Motor neuron (in vitro differentiated cells): ENCODE measurements around the gene NHERF2. TPM values are rescaled to one million over a fixed set of nuclear protein-coding genes. Genes with fewer than 3 reads are reported as not detected.

Source experiments
- ATAC-seq, 8 experiments: fragments of 200-7000 bp; cut with Tn5 transposase; replicated peaks in 6 of 8; 2 replicates each; pipeline ENCODE4 v1.8.0; 2021; ENCODE audit warnings: mild to moderate bottlenecking in 8 of 8, moderate library complexity in 8 of 8
- H3K27ac ChIP-seq, 2 donors: fragments of 250-450 bp; sonication (Bioruptor Pico); 2 replicates each; pipeline ENCODE4 v1.9.0; 2021; ENCODE audit warnings: antibody characterized with exemption in 2 of 2, mild to moderate bottlenecking in 2 of 2, moderate library complexity in 1 of 2
- H3K4me1 ChIP-seq, 2 donors: fragments of 250-450 bp; sonication (Bioruptor Pico); replicated peaks in 1 of 2; 2 replicates each; pipeline ENCODE4 v1.6.1; 2021; ENCODE audit warnings: antibody characterized with exemption in 2 of 2, mild to moderate bottlenecking in 2 of 2, moderate library complexity in 1 of 2
- H3K4me3 ChIP-seq, 5 donors: fragments of 250-450 bp; sonication (Bioruptor Pico); 2 replicates each; pipeline ENCODE4 v1.9.0; 2021; ENCODE audit warnings: antibody characterized with exemption in 5 of 5, mild to moderate bottlenecking in 5 of 5, moderate library complexity in 4 of 5
- WGBS, 10 experiments: fragments of 450-650 bp; shearing (Covaris generic); methylation state at CpG; one replicate each; pipeline ENCODE4 v1.0.0; 2022; 5-methylcytosine and 5-hydroxymethylcytosine counted together
- in situ Hi-C, 9 experiments: fragments of 400-800 bp; cut with MboI; loops; one replicate each; pipeline ENCODE4 v1.15.0; 2021; ENCODE audit warnings: low sequenced_read_pairs in 9 of 9, low pct_unique_long_range_greater_than_20kb in 2 of 9; ENCODE audit not compliant: unreplicated experiment in 9 of 9
- total RNA-seq, 8 experiments: library from RNA; unstranded; fragments of 300-600 nt; gene quantifications; 2 replicates each; pipeline versions ENCODE4 v1.2.3 to v1.2.4, GENCODE V29; 2022

NHERF2 gene
- total RNA-seq, 8 experiments from 2014 or later, result 1.2 to 27.4 (median 7.8) TPM

DNA sequence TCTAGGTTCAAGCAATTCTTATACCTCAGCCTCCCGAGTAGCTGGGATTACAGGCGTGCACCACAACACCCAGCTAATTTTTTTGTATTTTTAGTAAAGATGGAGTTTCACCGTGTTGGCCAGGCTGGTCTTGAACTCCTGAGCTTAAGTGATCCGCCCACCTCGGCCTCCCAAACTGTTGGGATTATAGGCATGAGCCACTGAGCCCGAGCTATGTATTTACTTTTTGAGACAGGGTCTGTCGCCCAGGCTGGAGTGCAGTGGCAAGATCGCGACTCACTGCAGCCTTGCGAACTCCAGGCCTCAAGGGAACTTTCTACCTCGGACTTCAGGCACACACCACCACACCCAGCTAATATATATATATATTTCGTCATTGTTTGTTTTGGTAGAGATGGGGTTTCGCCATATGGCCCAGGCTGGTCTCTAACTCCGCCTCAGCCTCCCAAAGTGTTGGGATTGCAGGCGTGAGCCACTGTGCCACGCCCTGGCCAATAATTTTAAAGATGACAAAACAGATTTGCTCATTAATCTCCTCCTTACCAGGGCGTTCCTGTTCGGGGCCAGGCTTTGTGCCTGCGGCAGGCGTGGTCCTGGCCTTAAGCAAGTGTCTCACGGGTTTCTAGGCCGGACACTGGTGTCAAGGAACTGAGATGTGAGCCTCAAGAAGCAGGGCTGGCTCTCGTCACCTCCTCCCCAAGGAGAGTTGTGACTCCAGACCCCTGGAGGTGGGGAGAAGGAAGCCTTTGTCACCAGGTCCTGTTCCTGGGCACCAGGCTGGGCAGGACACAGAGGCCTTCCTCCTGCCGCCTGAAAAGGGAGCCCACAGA lies 11.4 kb upstream of the NHERF2 start:
- peak in 3 of 8 experiments; percentile 90 to 96 (median 93) for ATAC-seq
- in situ Hi-C loops, result loop anchor here in 3 of 9 experiments (25.0 kb wide), 1 partner anchor 122 kb away; the partner anchor contains the start of genes PKD1 (in 3 of the 3) and RAB26 (in 3 of the 3)
- peaks cover 5 to 15% of the 10 kb centered on the region in 2 donors for H3K4me1 ChIP-seq
- 11 to 100% (median 84%) methylated on average over 2 to 16 of the region's 24 CpGs; no CpG with 5 or more reads in 1 of the 10 experiments for WGBS, 10 experiments
- no peak overlapping the region for H3K4me3 ChIP-seq
- H3K27ac ChIP-seq, result no peak overlapping the region

GRCh38 chr16:2015947-2016208 lies 10.8 kb upstream of the NHERF2 start:
- H3K4me1 ChIP-seq, result peaks cover 0 to 15% of the 10 kb centered on the region in 2 donors
- no peak overlapping the region for H3K27ac ChIP-seq
- 40 to 100% (median 86%) methylated on average over 1 to 6 of the region's 7 CpGs; no CpG with 5 or more reads in 4 of the 10 experiments for WGBS, 10 experiments
- in situ Hi-C loops, result loop anchor here in 3 of 9 experiments (25.0 kb wide), 1 partner anchor 121 kb away; the partner anchor contains the start of genes PKD1 (in 3 of the 3) and RAB26 (in 3 of the 3)
- no peak overlapping the region for H3K4me3 ChIP-seq
- ATAC-seq, result peak in 1 of 8 experiments; percentile 4

DNA sequence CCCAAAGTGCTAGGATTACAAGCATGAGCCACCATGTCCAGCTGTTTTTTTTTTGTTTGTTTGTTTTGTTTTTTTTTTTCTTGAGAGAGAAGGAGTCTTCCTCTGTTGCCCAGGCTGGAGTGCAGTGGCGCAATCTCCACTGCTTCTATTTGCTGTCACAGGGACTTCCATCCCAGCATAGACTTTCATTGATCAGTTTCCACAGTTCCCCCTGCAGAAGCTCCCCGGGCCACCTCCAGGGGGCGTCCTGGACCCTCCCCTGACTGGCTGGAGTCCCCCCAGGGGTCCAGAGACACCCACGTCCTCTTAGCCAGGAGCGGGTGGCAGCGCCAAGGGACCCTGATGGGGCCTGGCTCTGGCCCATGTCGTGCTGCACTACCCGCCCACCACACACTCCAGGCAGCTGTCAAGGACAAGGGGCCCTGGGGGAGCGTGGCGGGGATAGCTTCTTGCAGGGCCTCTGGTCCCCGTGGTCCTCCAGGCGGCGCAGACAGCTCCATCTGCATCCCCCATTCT lies 10.2 kb upstream of the NHERF2 start:
- WGBS, 10 experiments, result 0 to 100% (median 22%) methylated on average over 1 to 7 of the region's 13 CpGs; no CpG with 5 or more reads in 4 of the 10 experiments
- peaks cover 0 to 17% of the 10 kb centered on the region in 2 donors for H3K4me1 ChIP-seq
- peak in 4 of 8 experiments; percentile 8 to 17 (median 10) for ATAC-seq
- no peak overlapping the region for H3K4me3 ChIP-seq
- in situ Hi-C loops, result loop anchor here in 3 of 9 experiments (25.0 kb wide), 1 partner anchor 121 kb away; the partner anchor contains the start of genes PKD1 (in 3 of the 3) and RAB26 (in 3 of the 3)
- no peak overlapping the region for H3K27ac ChIP-seq

DNA sequence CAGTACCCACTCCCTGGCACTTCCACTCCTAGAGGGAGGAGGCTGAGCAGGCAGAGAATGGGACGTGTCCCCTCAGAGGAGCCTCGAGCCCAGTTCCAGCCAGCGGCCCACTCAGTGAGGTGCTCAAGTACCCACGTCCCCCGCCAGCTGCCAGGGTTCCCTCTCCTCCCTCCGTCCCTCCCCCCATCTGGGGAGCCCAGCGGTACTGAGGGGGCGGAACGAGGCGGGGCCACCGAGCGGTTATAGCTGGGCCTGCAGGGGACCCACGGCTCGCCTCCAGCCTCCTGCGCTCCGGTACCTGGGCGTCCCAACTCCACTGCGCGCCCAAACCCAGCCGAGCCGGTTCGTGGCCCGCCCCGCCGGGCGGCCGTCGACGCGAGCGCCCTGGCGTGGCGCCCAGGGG lies 7.2 kb upstream of the NHERF2 start, which contains the start of gene NPW:
TSS of gene NPW (plus strand) at position 268 of the 403 bp plus-strand sequence.
- in situ Hi-C loops, result loop anchor here in 3 of 9 experiments (25.0 kb wide), 1 partner anchor 118 kb away; the partner anchor contains the start of genes PKD1 (in 3 of the 3) and RAB26 (in 3 of the 3)

DNA sequence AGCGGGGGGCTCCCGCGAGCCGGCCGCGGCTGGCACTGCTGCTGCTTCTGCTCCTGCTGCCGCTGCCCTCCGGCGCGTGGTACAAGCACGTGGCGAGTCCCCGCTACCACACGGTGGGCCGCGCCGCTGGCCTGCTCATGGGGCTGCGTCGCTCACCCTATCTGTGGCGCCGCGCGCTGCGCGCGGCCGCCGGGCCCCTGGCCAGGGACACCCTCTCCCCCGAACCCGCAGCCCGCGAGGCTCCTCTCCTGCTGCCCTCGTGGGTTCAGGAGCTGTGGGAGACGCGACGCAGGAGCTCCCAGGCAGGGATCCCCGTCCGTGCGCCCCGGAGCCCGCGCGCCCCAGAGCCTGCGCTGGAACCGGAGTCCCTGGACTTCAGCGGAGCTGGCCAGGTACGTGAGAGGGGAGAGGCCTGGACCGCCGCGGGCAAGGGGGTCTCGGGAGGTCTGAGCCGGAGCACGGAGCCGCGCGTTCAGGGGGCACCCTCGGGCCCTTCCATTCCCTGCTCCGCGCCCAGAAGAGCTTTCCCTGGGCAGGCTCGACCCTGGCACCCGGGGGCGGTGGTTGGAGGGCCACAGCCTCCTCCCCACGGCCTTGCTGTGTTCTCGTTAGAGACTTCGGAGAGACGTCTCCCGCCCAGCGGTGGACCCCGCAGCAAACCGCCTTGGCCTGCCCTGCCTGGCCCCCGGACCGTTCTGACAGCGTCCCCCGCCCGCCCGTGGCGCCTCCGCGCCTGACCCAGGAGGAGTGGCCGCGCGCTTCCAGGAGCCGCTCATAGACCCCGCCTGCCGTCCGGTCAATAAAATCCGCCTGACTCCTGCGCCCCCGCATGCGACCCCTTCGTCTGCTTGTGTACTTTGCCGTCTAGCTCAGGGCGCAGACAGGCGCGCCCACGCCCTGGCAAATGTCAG lies 6.5 kb upstream of the NHERF2 start:
- in situ Hi-C loops, result loop anchor here in 5 of 9 experiments (10.0 to 25.0 kb wide), 2 partner anchors 117 to 125 kb away; partner anchors contain the start of genes RAB26 (in 5 of the 5) and PKD1 (in 3 of the 5)
- peak in 5 of 8 experiments; percentile 12 to 25 (median 21) for ATAC-seq
- no peak overlapping the region for H3K27ac ChIP-seq
- H3K4me3 ChIP-seq, result peak overlapping the region in 2 of 5 donors; percentile 10 to 19
- peaks cover 5 to 29% of the 10 kb centered on the region in 2 donors for H3K4me1 ChIP-seq
- WGBS, 10 experiments, result 0 to 3% (median 0%) methylated on average over 2 to 9 of the region's 96 CpGs; no CpG with 5 or more reads in 7 of the 10 experiments

More for the DNA sequence above, 7.2 kb upstream of the NHERF2 start, which contains the start of gene NPW:
- peaks cover 5 to 29% of the 10 kb centered on the region in 2 donors for H3K4me1 ChIP-seq
- peak in 5 of 8 experiments; percentile 1 to 24 (median 20) for ATAC-seq
- H3K27ac ChIP-seq, result no peak within 1 kb of the TSS
- WGBS, 10 experiments, result 5% methylated on average over 12 of the region's 33 CpGs; no CpG with 5 or more reads in 9 of the 10 experiments
- H3K4me3 ChIP-seq, result peak within 1 kb of the TSS in 2 of 5 donors; percentile 10 to 19

DNA sequence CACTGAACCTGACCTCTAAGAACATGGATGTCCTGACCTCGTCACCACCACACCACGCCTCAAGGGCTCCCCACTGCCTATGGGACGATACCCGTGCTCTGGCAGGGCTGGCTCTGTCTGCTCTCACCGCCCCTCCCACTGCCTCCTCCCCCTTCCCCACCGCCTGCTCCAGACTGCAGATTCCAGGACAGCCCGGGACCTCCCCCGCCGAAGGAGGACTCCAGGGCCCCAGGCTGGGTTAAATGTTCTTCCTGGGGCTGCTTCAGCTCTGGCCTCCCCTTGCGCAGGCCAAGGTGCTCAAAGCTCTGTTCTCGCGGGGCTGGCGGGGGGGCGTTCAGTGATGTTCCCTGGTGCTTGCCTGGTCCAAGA lies 4.0 kb upstream of the NHERF2 start:
- peak overlapping the region in 1 of 2 donors; percentile 57 for H3K27ac ChIP-seq
- peak overlapping the region in 4 of 5 donors; percentile 2 to 22 (median 13) for H3K4me3 ChIP-seq
- H3K4me1 ChIP-seq, result peaks cover 11 to 34% of the 10 kb centered on the region in 2 donors
- WGBS, 10 experiments, result no CpG with 5 or more reads among the region's 14 CpGs
- in situ Hi-C loops, result loop anchor here in 5 of 9 experiments (10.0 to 25.0 kb wide), 2 partner anchors 115 to 122 kb away; partner anchors contain the start of genes RAB26 (in 5 of the 5) and PKD1 (in 3 of the 5)
- peak in 7 of 8 experiments; percentile 18 to 48 (median 42) for ATAC-seq

DNA sequence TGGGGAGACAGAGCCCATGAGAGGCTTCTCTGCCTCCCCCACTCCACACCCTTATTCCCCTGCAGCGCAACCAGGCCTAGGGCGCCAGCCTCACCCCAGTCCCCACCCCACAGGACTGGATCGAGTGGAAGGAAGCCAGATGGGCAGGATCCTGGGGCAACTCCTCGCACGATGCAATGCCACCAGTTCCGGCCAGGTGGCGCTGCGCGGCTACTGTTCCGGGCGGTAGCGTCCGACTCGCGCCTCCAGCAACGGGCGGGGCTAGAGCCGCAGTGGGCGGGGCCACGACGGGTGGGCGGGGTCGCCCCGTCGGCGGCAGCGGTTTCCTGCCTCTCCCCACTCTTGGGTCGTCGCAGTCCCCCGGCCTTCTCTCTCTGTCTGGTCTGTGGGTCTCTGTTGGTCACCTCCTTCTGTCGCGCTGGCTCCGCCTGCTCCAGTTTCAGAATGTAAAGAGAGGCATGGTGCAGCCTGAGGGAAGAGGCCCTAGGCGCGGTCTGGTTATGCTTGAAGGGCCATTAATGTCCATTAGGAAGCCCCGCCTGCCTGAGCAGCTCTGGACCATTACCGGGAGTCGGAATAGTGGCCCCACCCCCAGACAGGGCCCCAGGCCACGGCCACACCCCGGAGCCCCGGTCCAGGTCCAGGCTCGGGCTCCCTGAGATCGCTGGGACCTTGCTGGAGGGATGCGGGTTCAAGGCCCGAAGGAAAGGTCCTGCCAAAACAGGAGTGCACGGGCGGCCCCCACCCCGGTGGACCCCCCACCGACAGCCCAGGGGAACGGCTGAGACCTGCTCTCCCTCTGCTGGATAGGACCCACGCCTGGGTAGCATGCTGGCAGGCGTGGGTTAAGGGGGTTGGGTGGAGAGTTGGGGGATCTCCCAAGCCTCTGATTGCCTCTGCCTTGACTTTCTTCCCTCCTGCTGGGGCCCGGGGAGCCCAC lies 3.3 kb upstream of the NHERF2 start:
- peaks cover 11 to 34% of the 10 kb centered on the region in 2 donors for H3K4me1 ChIP-seq
- peak overlapping the region; percentile 2 to 22 (median 9) for H3K4me3 ChIP-seq
- in situ Hi-C loops, result loop anchor here in 5 of 9 experiments (10.0 to 25.0 kb wide), 2 partner anchors 114 to 121 kb away; partner anchors contain the start of genes RAB26 (in 5 of the 5) and PKD1 (in 3 of the 5)
- H3K27ac ChIP-seq, result peak overlapping the region in 1 of 2 donors; percentile 57
- WGBS, 10 experiments, result 0 to 60% methylated on average over 1 of the region's 53 CpGs; no CpG with 5 or more reads in 8 of the 10 experiments
- peak; percentile 70 to 83 (median 74) for ATAC-seq

- WGBS, 10 experiments, result 60 to 100% (median 84%) methylated on average over 1 to 5 of the region's 12 CpGs; no CpG with 5 or more reads in 3 of the 10 experiments
- Histone ChIP-seq H3K27ac (peak overlapping the region in 1 of 2 donors; percentile 28), H3K4me3 (no peak overlapping the region), H3K4me1 (peaks cover 11 to 34% of the 10 kb centered on the region in 2 donors)
- no peak for ATAC-seq
- in situ Hi-C loops, result loop anchor here in 5 of 9 experiments (10.0 to 25.0 kb wide), 2 partner anchors 113 to 121 kb away; partner anchors contain the start of genes RAB26 (in 5 of the 5) and PKD1 (in 3 of the 5)
Measured at GRCh38 chr16:2024032-2024420, 2.7 kb upstream of the NHERF2 start.

DNA sequence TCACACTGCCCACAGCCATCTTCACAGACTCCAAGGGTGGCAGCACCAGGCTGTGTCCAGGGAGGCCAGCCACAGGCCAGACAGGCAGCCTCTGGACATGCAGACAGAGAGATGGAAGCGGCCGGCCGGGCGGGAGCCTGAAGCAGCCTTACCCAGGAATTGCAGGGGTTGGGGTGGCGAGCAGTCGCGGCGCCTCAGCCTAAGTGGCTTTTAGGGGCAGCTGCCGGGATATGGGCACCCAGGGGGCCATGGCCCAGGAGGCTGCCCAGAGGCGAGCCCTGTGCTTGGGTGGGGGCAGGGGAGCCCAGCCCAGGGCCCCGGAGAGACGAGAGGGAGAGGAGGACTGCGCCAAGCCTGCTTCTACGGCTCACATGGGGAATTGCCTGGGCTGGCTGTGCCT lies 1.5 kb upstream of the NHERF2 start:
- Histone ChIP-seq H3K4me1 (peaks cover 11 to 26% of the 10 kb centered on the region in 2 donors), H3K4me3 (no peak overlapping the region), H3K27ac (no peak overlapping the region)
- whole genome bisulfite sequencing, 10 experiments, result 84 to 90% (median 89%) methylated on average over 2 to 9 of the region's 14 CpGs; no CpG with 5 or more reads in 7 of the 10 experiments
- no peak for ATAC-seq
- in situ Hi-C loops, result loop anchor here in 3 of 9 experiments (10.0 to 25.0 kb wide), 2 partner anchors 112 to 120 kb away; partner anchors contain the start of genes RAB26 (in 3 of the 3) and PKD1 (in 1 of the 3)

DNA sequence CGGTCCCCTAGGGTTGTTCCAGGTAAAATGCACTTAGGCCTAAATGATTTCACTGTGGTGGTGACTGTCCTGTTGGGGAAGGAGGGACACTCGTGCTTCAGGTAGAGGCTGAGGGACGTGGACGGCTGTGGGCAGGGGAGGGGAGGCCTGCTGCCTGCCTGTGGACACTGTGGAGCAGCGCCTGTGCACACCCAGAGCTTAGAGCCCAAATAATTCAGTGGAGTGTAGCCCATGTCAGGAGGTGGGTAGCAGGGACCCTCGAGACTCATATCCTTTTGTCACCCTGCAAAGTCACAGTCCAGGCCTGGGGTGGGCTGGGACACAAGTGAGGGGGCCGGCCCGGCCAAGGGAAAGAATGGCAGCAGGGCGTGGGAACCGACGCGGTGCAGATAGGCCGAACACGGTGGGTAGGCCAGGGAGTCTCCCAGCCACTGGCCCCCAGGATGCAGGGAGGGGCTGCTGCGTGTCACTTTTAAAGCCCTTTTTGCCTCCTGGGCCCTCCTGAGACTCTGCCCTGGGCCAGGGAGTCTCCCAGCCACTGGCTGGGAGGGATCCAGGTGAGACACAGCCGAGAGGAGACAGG lies 733 bp upstream of the NHERF2 start:
- no peak overlapping the region for H3K27ac ChIP-seq
- WGBS, 10 experiments, result 60 to 94% (median 83%) methylated on average over 1 to 7 of the region's 16 CpGs; no CpG with 5 or more reads in 5 of the 10 experiments
- in situ Hi-C loops, result loop anchor here in 3 of 9 experiments (10.0 to 25.0 kb wide), 2 partner anchors 111 to 119 kb away; partner anchors contain the start of genes RAB26 (in 3 of the 3) and PKD1 (in 1 of the 3)

More for the DNA sequence above, 733 bp upstream of the NHERF2 start:
- Histone ChIP-seq H3K4me1 (peaks cover 11 to 18% of the 10 kb centered on the region in 2 donors), H3K4me3 (no peak overlapping the region)
- no peak for ATAC-seq
